NCI-H2107 treated with DMSO at 0.1 percent for 48 hours (cell line): ENCODE data around the gene UBE2O.

ENCODE experiments used
- DNase-seq: peaks from one replicate; lab custom pipeline; 2025; ENCODE audit not compliant: unreplicated experiment; lab: John Stamatoyannopoulos, UW

UBE2O gene

GRCh38 chr17:76485569-76485968 is 32.6 kb upstream of the UBE2O start:
- DNase-seq, result no peak

DNA sequence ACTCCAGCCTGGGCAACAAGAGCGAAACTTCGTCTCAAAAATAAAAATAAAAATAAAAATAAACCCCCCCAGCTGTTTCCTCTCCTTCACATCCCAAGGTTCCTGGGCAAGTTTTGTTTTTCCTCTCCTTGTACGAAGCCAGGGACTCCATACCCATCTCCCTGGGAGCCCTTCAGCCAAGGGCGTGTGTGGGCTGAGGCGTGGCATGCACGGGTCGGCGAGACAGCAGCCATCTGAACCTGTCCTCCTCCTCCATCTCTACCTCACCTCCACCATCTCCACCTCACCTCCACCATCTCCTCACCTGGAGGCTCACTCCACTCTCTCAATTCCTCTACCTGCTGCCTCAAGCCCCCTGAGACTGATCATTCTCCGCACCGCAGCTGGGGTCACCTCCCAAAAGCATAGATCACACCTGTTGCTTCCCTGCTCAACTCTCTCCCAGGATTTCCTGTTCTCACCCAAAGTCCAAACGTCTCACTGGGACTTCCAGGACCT is 31.3 kb upstream of the UBE2O start:
- DNase-seq, result no peak

DNA sequence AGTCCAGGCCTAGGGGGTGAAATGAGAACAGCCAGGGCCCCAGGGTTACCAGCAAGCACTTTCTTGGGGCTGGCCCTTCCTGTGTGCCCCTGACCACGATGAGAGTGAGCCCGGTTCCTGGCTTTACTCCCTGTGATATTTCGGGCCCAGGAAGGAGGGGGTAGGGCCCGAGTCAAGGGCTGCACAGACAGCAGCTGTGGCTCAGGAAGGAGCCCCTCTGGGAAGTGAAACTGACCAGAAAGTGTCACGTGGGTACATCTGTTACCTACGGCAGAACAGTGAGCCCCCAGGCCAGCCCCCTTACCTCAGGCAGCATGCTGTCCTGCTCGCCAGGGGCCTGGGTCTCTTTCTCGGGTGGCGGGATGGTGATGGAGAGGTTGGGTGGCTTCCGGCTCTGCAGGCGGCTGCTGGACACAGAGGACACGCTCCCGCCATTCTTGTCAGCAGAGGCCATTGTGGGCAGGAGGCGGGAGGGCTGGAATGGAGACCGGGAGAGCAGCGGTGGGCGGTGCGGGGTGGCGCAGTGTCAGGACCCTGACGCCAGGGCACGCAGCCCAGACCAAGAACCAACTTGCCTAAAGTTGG is 28.2 kb upstream of the UBE2O start:
- no peak for DNase-seq

- no peak for DNase-seq
Measured at GRCh38 chr17:76480632-76481031, 27.7 kb upstream of the UBE2O start.

GRCh38 chr17:76479515-76480060 is 26.6 kb upstream of the UBE2O start:
- no peak for DNase-seq

DNA sequence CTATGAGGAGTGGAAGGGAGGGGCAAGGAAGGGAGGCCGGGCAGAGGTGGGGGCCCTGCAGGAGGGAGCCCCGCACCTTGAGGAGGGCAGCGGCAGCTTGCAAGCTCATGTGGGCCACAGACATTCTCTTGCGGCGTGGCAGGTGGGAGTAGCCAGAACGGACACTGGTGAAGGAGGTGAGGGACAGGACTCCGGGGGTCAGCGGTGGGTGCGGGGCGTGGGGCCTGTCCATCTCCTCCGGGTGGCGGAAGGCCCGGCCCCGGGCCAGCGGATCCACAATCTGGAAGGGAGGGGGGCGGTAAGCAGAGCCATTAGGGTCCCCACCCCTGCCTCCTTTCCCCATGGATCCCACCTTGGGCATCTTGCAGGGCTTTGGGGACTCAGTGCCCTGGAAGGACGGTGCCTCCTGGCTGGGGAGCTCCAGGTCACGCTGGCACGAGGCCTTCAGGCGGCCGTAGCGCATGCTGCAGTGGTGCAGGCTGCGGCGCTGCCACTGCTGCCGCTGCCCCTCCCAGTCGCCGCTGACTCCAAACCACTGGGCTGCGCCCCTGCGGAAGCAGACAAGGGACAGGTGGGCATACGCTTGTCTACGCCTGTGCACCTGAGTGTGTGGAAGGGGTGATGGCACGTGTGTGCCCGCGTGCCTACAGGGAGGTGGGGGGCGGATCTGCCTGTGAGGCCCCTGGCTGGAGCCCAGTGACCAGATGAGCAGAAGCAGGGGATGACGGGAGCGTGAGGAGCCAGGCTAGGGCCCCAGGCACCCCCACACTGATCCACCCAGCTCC is 26.0 kb upstream of the UBE2O start:
- DNase-seq, result no peak

DNA sequence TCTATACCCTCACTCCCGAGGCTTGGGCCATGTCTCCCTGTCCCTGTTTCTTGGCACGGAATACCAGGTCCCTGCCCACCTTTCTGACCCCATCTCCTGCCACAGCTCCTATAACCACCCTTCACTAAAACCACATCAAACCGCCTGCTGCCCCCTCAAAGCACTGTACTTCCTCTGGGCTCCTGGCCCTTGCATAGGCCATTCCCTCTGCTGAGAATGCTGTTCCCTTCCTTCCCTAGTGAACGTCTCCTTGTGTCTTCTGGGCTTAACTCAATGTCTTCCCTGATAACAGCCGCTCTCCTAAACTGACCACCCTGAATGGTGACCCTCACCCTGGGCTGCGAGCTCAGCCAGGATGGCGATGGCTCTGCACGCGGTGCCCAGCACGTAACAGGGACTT is 25.1 kb upstream of the UBE2O start:
- no peak for DNase-seq

GRCh38 chr17:76477576-76477975 is 24.6 kb upstream of the UBE2O start:
- DNase-seq, result no peak

- no peak for DNase-seq
Measured at GRCh38 chr17:76476736-76477135, 23.8 kb upstream of the UBE2O start.

GRCh38 chr17:76475302-76475701 is 22.4 kb upstream of the UBE2O start:
- no peak for DNase-seq

GRCh38 chr17:76474894-76475293 is 21.9 kb upstream of the UBE2O start:
- DNase-seq, result no peak

GRCh38 chr17:76474238-76474637 is 21.3 kb upstream of the UBE2O start:
- no peak for DNase-seq

DNA sequence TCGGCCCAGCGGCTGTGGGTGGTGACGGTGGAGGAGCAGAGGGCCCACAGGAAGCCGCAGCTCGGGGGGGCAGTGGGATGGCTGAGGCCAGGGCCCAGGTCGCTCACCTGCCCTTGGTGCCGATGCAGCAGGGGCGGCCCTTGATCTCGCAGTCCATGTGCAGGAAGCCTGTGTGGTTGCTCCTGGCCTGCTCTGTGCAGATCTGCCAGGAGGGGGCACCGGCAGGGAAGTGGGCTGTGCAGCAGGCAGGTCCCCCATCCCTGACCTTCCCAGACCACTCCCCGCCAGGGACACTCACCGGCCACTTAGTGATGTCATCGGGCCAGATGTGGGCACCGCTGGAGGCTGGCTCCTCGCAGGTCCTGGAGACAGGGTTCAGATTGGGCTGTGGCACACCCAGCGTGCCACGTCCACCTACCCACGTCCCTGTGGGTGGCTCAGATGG is 20.6 kb upstream of the UBE2O start:
- no peak for DNase-seq

DNA sequence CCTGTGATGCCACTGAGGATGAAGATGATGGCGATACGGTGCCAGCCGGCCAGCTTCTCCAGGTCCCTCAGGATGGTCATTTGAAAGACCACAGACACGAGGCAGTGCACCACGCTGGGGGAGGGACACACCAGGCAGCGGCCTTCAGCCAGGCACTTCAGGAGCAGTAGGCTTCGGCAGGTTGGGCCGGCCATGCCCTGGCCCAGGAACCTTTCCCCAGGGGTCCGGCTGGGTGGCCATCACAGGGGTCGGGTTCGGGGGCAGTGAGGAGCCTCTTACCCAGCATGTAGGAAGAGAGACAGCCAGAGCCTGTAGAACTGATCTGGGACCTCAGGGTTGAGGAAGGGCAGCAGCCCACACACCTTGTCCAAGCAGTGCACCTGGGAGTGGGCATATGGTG is 19.8 kb upstream of the UBE2O start:
- DNase-seq, result no peak

DNA sequence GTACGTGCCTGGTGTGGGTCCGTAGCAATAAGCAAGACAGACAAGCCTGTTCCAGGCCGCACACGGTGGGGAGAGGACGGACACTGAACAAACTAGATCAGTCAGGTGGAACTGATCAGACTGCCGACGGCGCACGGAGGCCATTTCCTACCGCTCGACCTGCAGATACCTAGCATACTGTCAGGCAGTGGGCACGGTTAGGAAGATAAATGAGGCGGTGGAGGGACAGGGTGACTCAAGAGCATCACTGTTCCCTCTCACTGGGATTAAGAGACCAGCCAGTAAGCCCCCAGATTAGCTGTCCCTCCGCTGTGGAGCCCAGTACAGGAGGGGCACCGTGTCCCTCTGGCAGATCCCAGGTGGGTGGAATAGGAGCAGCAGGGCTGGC is 19.3 kb upstream of the UBE2O start:
- DNase-seq, result no peak

DNA sequence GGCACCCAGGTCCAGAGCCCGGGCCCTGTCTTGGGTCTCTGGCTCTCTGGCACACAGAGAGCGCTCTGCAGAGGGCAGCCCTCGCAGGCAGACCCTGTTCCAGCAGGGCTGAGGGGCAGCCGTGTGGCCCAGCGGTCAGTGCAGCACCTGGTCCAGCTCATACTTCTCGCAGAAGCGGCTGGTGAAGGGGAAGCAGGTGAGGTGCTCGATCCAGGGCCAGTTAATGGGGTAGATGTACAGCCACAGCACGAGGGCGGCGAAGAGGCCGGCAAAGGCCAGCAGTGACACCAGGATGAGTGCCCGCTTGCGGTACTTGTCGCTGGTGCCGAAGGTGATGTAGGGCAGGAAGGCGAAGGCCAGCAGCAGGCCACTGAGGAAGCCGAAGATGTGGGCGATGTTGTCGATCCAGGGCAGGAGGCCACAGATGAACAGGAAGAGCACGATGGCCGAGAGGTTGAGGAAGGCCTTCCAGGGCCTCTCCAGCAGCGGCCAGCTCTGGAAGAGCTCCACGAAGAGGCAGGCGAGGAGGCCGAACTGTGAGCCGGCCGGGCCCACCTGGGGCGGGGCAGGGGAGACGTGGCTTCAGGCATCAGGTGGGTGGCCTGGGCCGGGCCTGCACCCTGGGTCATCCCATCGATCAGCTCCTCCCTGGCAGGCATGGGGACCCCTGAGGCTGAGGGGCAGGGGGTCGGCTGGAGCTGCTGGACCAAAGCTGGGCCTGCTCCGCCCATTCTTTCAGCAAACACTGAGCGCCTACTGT is 18.7 kb upstream of the UBE2O start:
- DNase-seq, result no peak

DNA sequence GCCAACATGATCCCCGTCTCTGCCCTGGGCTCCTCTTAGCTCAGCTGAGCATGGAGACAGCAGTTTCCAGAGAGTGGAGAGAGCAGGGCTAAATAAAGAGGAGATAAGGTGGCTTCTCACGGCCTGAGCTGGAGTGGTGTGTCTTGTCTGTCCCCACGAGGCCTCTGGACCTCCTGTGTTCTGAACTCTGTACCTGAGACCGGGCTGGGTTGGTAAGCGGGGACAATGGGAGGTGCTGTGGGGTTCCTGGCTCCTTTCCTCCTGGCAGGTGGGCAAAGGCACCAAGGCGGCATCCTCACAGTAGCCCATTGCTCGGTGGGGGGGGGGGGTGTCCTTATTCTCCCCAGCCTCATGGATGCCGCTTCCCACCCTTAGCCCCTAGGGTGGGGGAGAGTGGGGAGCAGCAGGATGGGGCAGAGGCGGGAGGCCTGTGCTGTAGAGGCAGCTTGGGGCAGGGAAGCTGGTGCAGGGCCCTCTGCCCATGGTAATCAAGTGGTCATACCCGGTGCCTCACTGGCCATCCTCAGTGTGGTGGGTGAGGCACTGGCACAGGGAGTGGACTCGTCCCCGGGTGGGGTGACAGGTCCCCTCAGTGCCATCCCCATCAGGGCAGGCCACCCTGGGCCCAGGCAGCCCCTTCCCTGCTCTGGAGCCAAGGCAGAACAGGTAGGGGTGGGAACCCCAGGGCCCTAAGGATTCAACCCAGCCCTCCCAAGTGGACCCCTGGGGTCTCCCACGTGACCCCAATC is 17.2 kb upstream of the UBE2O start:
- DNase-seq, result no peak

DNA sequence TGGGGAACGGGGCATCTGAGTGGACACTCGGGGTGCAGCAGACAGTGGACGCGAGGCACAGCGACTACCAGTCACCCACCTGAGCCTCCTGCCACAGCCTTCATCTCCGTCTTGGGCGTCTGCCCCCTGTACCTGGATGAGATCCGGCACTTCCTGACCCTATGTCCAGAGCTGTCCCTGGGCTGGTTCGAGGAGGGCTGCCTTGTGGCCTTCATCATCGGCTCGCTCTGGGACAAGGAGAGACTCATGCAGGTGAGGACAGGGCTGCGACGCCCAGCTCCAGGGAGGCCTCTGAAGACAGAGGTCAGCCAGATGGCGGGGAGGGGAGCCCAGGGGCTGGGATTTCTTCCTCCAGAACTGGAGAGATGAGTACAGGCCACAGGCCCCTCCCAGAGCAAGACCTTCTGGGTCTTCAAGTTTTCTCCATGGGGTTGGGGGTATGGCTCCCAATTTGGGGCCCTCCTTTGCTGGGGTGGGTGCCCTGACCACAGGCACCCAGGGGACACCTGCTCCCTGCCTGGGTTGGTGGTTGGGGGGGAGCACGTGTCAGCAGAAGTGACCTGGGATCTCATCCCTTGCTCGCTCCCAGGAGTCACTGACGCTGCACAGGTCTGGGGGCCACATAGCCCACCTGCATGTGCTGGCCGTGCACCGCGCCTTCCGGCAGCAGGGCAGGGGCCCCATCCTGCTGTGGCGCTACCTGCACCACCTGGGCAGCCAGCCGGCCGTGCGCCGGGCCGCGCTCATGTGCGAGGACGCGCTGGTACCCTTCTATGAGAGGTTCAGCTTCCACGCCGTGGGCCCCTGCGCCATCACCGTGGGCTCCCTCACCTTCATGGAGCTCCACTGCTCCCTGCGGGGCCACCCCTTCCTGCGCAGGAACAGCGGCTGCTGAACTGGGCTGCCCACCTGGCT is 16.4 kb upstream of the UBE2O start:
- DNase-seq, result no peak

DNA sequence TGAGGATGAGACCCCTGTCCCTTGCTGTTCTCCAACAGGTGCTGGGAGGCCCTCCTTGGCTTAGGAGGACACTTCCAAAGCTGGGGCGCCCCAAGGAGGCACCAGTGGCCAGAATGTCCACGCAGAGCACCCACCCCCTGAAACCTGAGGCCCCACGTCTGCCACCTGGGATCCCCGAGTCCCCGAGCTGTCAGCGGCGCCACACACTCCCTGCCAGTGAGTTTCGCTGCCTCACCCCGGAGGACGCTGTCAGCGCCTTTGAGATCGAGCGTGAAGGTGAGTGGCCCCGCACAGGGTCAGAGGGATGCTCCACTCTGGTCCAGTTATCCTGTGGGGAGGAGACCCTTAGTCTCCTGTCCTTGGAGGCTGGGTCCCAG is 15.7 kb upstream of the UBE2O start:
- DNase-seq, result no peak
